Esophagus muscularis mucosa (tissue), 3 donors: ENCODE data around the gene SLC4A4.

Source experiments
- POLR2A ChIP-seq: fragments of 450-650 bp; IDR thresholded peaks from one replicate; pipeline ENCODE4 v1.6.1; 2017; ENCODE audit warnings: antibody characterized with exemption, moderate library complexity, mild to moderate bottlenecking, low read depth
- POLR2AphosphoS5 ChIP-seq, 2 donors: sonication (generic); formaldehyde crosslinking; IDR thresholded peaks; one replicate each; pipeline ENCODE4 v1.6.1; 2017; ENCODE audit warnings: antibody characterized with exemption in 2 of 2
- TF ChIP-seq, protein P1 (sequence below), 3 experiments: fragments of 200-600 bp in 2 of 3; fragments of 450-650 bp in 1 of 3; sonication (generic) in 2 of 3; IDR thresholded peaks; one replicate each; pipeline ENCODE4 v1.5.1; 2017 to 2019; ENCODE audit warnings: antibody characterized with exemption in 3 of 3, mild to moderate bottlenecking in 2 of 3, moderate library complexity in 1 of 3

- TF ChIP-seq POLR2A (no peak), POLR2AphosphoS5 (IDR thresholded peaks at IDR 0.05) (no peak)
- TF ChIP-seq, protein P1, sequence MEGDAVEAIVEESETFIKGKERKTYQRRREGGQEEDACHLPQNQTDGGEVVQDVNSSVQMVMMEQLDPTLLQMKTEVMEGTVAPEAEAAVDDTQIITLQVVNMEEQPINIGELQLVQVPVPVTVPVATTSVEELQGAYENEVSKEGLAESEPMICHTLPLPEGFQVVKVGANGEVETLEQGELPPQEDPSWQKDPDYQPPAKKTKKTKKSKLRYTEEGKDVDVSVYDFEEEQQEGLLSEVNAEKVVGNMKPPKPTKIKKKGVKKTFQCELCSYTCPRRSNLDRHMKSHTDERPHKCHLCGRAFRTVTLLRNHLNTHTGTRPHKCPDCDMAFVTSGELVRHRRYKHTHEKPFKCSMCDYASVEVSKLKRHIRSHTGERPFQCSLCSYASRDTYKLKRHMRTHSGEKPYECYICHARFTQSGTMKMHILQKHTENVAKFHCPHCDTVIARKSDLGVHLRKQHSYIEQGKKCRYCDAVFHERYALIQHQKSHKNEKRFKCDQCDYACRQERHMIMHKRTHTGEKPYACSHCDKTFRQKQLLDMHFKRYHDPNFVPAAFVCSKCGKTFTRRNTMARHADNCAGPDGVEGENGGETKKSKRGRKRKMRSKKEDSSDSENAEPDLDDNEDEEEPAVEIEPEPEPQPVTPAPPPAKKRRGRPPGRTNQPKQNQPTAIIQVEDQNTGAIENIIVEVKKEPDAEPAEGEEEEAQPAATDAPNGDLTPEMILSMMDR (IDR thresholded peaks at IDR 0.05), result no peak
Measured at GRCh38 chr4:71609167-71609566, 270.3 kb downstream of the SLC4A4 start.
